ENCODE measurements around the gene PCYT2. TPM values are rescaled to one million over a fixed set of nuclear protein-coding genes. Genes with fewer than 3 reads are reported as not detected.

Gene PCYT2
- total RNA-seq, 1 experiment from 2014 or later: 51.5 TPM

DNA sequence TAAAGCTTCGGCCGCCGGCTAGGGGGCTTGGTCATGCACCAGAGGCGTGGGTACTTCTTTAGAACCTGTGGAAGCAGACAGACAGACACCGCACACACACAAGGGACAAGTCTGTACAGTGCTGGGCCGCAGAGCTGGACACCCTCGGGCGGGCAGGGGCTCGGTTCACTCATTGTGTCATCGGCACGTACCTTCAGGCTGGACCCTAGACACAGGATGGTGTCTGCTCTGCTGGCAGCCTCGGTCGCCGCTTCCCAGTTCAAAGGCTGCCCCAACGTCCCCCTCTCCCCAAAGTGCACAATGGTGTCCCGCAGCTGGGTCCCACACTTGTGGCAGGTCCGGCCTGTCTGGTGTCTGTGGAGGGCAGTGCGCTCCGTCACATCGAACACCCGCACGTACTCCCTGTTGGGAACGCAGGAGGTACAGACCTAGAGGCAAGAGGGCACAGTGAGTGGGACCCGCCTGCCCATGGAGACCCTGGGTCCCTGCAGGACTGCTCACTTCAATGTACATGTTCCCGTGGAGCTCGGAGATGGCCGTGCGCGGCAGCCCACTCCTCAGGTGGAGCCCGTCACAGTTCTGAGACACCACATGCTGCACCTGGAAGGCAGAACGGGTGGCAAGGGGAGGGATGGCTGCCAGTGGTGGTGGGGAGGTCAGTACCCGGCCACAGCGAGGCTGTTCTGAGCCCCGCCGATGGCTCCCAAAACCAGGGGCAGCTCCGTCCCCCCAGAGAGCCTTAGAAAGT, 3.1 kb upstream of the PCYT2 start:
- Histone ChIP-seq H3K9ac (ENCODE audit: low read length) (no peak overlapping the region), H3K4me3 (replicated peaks in 1 of 2; ENCODE audit: low read depth in 1 of 2, low read length in 2 of 2) (no peak overlapping the region), H3K9me2 (ENCODE audit: insufficient read depth) (no peaks in the 10 kb centered on the region), H3K36me3 (ENCODE audit: control insufficient read depth in 1 of 2, insufficient read depth in 2 of 2, low read length in 2 of 2) (peaks cover 22 to 34% of the 10 kb centered on the region in 2 experiments; a peak in 3 of 4 replicates), H3K4me1 (ENCODE audit: control insufficient read depth in 1 of 2, insufficient read depth in 2 of 2, low read length in 2 of 2) (peaks cover 43 to 68% of the 10 kb centered on the region in 2 experiments), H2AFZ (ENCODE audit: low read depth, low read length, poor library complexity, severe bottlenecking) (no peak overlapping the region), H3K9me3 (ENCODE audit: control insufficient read depth in 1 of 2, insufficient read depth in 1 of 2, low read depth in 1 of 2, low read length in 2 of 2) (no peaks in the 10 kb centered on the region), H3K27ac (ENCODE audit: low read depth, low read length) (peak overlapping the region; percentile 60; the same call in 1 of the 2 replicates), H3K4me2 (ENCODE audit: low read length) (no peak overlapping the region), H4K20me1 (ENCODE audit: insufficient read depth) (no peaks in the 10 kb centered on the region), H3K79me2 (ENCODE audit: insufficient read depth, low read length) (peaks cover 52% of the 10 kb centered on the region), H3K27me3 (ENCODE audit: insufficient read depth, low read length) (no peaks in the 10 kb centered on the region)
- TF ChIP-seq RAD21 (IDR thresholded peaks at IDR 0.05; ENCODE audit: low read depth) (no peak), SIN3A (IDR thresholded peaks at IDR 0.05; ENCODE audit: low read depth) (no peak), EZH2 (IDR thresholded peaks at IDR 0.05) (no peak), EGR1 (IDR thresholded peaks at IDR 0.05; ENCODE audit: low read depth) (no peak), ZNF274 (IDR thresholded peaks at IDR 0.05; ENCODE audit: low read depth, low read length) (no peak), CEBPB (IDR thresholded peaks at IDR 0.05; ENCODE audit: low read depth) (no peak), ZFX (IDR thresholded peaks at IDR 0.05) (no peak), ELF1 (IDR thresholded peaks at IDR 0.05; ENCODE audit: borderline replicate concordance, low read depth) (no peak), JUND (IDR thresholded peaks at IDR 0.05) (no peak), CBX3 (IDR thresholded peaks at IDR 0.05; ENCODE audit: low read depth) (no peak), YY1 (IDR thresholded peaks at IDR 0.05; ENCODE audit: extremely low read depth, insufficient replicate concordance, low read depth, low read length) (no peak), SRF (IDR thresholded peaks at IDR 0.05; ENCODE audit: low read depth) (no peak)
- TF ChIP-seq, protein P1, sequence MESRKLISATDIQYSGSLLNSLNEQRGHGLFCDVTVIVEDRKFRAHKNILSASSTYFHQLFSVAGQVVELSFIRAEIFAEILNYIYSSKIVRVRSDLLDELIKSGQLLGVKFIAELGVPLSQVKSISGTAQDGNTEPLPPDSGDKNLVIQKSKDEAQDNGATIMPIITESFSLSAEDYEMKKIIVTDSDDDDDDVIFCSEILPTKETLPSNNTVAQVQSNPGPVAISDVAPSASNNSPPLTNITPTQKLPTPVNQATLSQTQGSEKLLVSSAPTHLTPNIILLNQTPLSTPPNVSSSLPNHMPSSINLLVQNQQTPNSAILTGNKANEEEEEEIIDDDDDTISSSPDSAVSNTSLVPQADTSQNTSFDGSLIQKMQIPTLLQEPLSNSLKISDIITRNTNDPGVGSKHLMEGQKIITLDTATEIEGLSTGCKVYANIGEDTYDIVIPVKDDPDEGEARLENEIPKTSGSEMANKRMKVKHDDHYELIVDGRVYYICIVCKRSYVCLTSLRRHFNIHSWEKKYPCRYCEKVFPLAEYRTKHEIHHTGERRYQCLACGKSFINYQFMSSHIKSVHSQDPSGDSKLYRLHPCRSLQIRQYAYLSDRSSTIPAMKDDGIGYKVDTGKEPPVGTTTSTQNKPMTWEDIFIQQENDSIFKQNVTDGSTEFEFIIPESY (IDR thresholded peaks at IDR 0.05; ENCODE audit: extremely low read depth, insufficient replicate concordance, low read length): no peak
- RAD21 ChIA-PET (ENCODE audit: low non-redundant PET in 1 of 2, low total read pairs in 2 of 2, uncharacterized antibody in 2 of 2, unreplicated experiment in 2 of 2): interaction anchor here in 1 of 2 experiments (0.6 kb wide), 1 partner anchor 733 kb away, joined by 3 read pairs; no protein-coding TSS in a partner anchor
- POLR2A ChIA-PET: interaction anchor here (1.3 kb wide), 1 partner anchor 12 kb away, joined by 3 read pairs; no protein-coding TSS in a partner anchor
- no TSS peak for BruUV-seq (replicated peaks)
- CTCF ChIA-PET: no interaction called here
- intact Hi-C loops (cut with micrococcal nuclease): loop anchor here (5.0 kb wide), 1 partner anchor 108 kb away; the partner anchor contains the start of genes CENPX and LRRC45
- ATAC-seq: no peak
- no peak for DNase-seq (ENCODE audit: low read depth, low spot score)
